K562 (cell line): Measurements from ENCODE around the gene FGR. TPM values are rescaled to one million over a fixed set of nuclear protein-coding genes. Genes with fewer than 3 reads are reported as not detected.

ENCODE experiments used
- ATF6 ChIP-seq: sonication (generic); formaldehyde crosslinking; IDR thresholded peaks from 2 replicates; pipeline ENCODE4 v1.4.0; 2020; ENCODE audit warnings: mild to moderate bottlenecking, missing genetic modification reagents
- ATF7 ChIP-seq: fragments of 450-650 bp; IDR thresholded peaks from 2 replicates; pipeline ENCODE4 v1.7.1; 2014; ENCODE audit warnings: mild to moderate bottlenecking, moderate library complexity
- CBX3 ChIP-seq, 2 experiments: IDR thresholded peaks; 1 replicate in 1 of 2; 2 replicates in 1 of 2; pipeline ENCODE4 v1.6.1; 2012; ENCODE audit warnings: inconsistent platforms in 2 of 2, low read length in 2 of 2, borderline replicate concordance in 1 of 2, control low read depth in 1 of 2
- CXXC5 ChIP-seq: fragments of 250-450 bp; sonication (Bioruptor Pico); IDR thresholded peaks from 2 replicates; pipeline ENCODE4 v1.8.0; 2022; ENCODE audit warnings: inconsistent platforms, mild to moderate bottlenecking, moderate library complexity
- DMBX1 ChIP-seq: fragments of 250-450 bp; sonication (Bioruptor Pico); IDR thresholded peaks from 2 replicates; pipeline ENCODE4 v1.8.0; 2022; ENCODE audit warnings: inconsistent platforms, mild to moderate bottlenecking, moderate library complexity, borderline replicate concordance
- EGR1 ChIP-seq: fragments of 450-650 bp; conservative IDR thresholded peaks from 2 replicates; pipeline ENCODE4 v1.6.1; 2017; ENCODE audit warnings: mild to moderate bottlenecking
- GABPB1 ChIP-seq: sonication (generic); formaldehyde crosslinking; IDR thresholded peaks from 2 replicates; pipeline ENCODE4 v1.8.0; 2022; ENCODE audit warnings: mild to moderate bottlenecking, missing genetic modification reagents
- JUND ChIP-seq, 2 experiments: IDR thresholded peaks; 2 replicates in 1 of 2; 3 replicates in 1 of 2; pipeline ENCODE4 v1.6.1; 2011; ENCODE audit warnings: borderline replicate concordance in 2 of 2, low read depth in 2 of 2, low read length in 2 of 2, improper control_type of control experiment in 1 of 2, missing biosample characterization in 1 of 2, missing genetic modification characterization in 1 of 2, missing genetic modification reagents in 1 of 2
- KLF1 ChIP-seq: fragments of 450-650 bp; IDR thresholded peaks from 2 replicates; pipeline ENCODE4 v1.6.1; 2016; ENCODE audit warnings: missing genetic modification characterization, missing compliant biosample characterization
- KLF13 ChIP-seq: fragments of 450-650 bp; IDR thresholded peaks from 2 replicates; pipeline ENCODE4 v1.6.1; 2016; ENCODE audit warnings: missing genetic modification characterization, low read depth, mild to moderate bottlenecking, missing compliant biosample characterization, moderate library complexity, borderline replicate concordance
- MTA2 ChIP-seq: fragments of 450-650 bp; IDR thresholded peaks from 2 replicates; pipeline ENCODE4 v1.6.1; 2016; ENCODE audit warnings: low read depth
- MTF1 ChIP-seq: fragments of 250-450 bp; sonication (Bioruptor Pico); IDR thresholded peaks from 2 replicates; pipeline ENCODE4 v1.9.0; 2021; ENCODE audit warnings: moderate library complexity, mild to moderate bottlenecking, inconsistent platforms, borderline replicate concordance
- MYC ChIP-seq, 2 experiments: fragments of 250-450 bp in 1 of 2; sonication (Bioruptor Pico) in 1 of 2; IDR thresholded peaks; 2 replicates each; pipeline versions ENCODE4 v1.5.1 to v1.6.1; 2012 to 2021; ENCODE audit warnings: low read depth in 2 of 2, borderline replicate concordance in 1 of 2, improper control_type of control experiment in 1 of 2, low read length in 1 of 2, mild to moderate bottlenecking in 1 of 2, moderate library complexity in 1 of 2
- RBM25 ChIP-seq: fragments of 200-400 bp; formaldehyde crosslinking; IDR thresholded peaks from 2 replicates; pipeline ENCODE4 v1.6.1; 2018; ENCODE audit warnings: low read length, low read depth, moderate library complexity; ENCODE audit not compliant: severe bottlenecking
- SP1 ChIP-seq: sonication (generic); formaldehyde crosslinking; IDR thresholded peaks from 2 replicates; pipeline ENCODE4 v1.8.1; 2022; ENCODE audit warnings: mild to moderate bottlenecking, missing genetic modification reagents
- TARDBP ChIP-seq: fragments of 450-650 bp; IDR thresholded peaks from 2 replicates; pipeline ENCODE4 v1.6.1; 2016
- XRCC5 ChIP-seq: fragments of 200-400 bp; formaldehyde crosslinking; IDR thresholded peaks from 2 replicates; pipeline ENCODE4 v1.6.1; 2017; ENCODE audit warnings: low read depth, mild to moderate bottlenecking, low read length
- ZBTB7A ChIP-seq: IDR thresholded peaks from 2 replicates; pipeline ENCODE4 v1.6.1; 2011; ENCODE audit warnings: low read depth, mild to moderate bottlenecking, low read length, moderate library complexity, borderline replicate concordance; ENCODE audit not compliant: control insufficient read depth
- ZFX ChIP-seq: sonication (generic); formaldehyde crosslinking; IDR thresholded peaks from 2 replicates; pipeline ENCODE4 v1.8.0; 2022; ENCODE audit warnings: mild to moderate bottlenecking, missing genetic modification reagents, moderate library complexity
- ZNF263 ChIP-seq: sonication (generic); formaldehyde crosslinking; IDR thresholded peaks from 2 replicates; pipeline ENCODE4 v1.8.0; 2022; ENCODE audit warnings: mild to moderate bottlenecking, missing genetic modification reagents, borderline replicate concordance
- ZNF282 ChIP-seq: sonication (generic); formaldehyde crosslinking; IDR thresholded peaks from 2 replicates; pipeline ENCODE4 v1.8.1; 2023; ENCODE audit warnings: missing genetic modification reagents
- ZNF444 ChIP-seq: fragments of 250-450 bp; sonication (Bioruptor Pico); IDR thresholded peaks from 2 replicates; pipeline ENCODE4 v1.4.0; 2020; ENCODE audit warnings: mild to moderate bottlenecking, moderate library complexity
- polyA plus RNA-seq, 8 experiments: library from polyadenylated mRNA; depleted of rRNA in 4 of 8; stranded (reverse) in 5 of 8; unstranded in 3 of 8; fragments of >200 nt; fragmentation: Nextera tagmentation in 2 of 8; fragmentation: Illumina TruSeq in 1 of 8; extraction: Ambion mirVana in 2 of 8; extraction: Trizol in 1 of 8; gene quantifications; 2 replicates each; pipeline versions ENCODE4 v1.2.1 to v1.2.3, GENCODE V29; 2011 to 2014; ENCODE audit warnings: inconsistent platforms in 1 of 8, missing spikeins in 1 of 8
- total RNA-seq, 7 experiments: library from RNA; depleted of rRNA in 6 of 7; stranded (reverse); fragments of >200 nt in 6 of 7; fragmentation: Illumina TruSeq in 2 of 7; extraction: Trizol in 2 of 7; gene quantifications; 2 replicates each; pipeline versions ENCODE4 v1.2.1 to v1.2.3, GENCODE V29; 2011 to 2021; ENCODE audit warnings: low replicate concordance in 1 of 7
- TF ChIP-seq, protein P1 (sequence below): fragments of 250-450 bp; sonication (Bioruptor Pico); IDR thresholded peaks from 2 replicates; pipeline ENCODE4 v1.9.0; 2021; ENCODE audit warnings: mild to moderate bottlenecking, inconsistent platforms

The FGR gene
- total and polyA plus RNA-seq, 9 of the 15 experiments (the other 6 are each of a cell fraction or from before 2014, with no cell fraction given) = 0.04 to 0.11 TPM; not detected in 7

DNA sequence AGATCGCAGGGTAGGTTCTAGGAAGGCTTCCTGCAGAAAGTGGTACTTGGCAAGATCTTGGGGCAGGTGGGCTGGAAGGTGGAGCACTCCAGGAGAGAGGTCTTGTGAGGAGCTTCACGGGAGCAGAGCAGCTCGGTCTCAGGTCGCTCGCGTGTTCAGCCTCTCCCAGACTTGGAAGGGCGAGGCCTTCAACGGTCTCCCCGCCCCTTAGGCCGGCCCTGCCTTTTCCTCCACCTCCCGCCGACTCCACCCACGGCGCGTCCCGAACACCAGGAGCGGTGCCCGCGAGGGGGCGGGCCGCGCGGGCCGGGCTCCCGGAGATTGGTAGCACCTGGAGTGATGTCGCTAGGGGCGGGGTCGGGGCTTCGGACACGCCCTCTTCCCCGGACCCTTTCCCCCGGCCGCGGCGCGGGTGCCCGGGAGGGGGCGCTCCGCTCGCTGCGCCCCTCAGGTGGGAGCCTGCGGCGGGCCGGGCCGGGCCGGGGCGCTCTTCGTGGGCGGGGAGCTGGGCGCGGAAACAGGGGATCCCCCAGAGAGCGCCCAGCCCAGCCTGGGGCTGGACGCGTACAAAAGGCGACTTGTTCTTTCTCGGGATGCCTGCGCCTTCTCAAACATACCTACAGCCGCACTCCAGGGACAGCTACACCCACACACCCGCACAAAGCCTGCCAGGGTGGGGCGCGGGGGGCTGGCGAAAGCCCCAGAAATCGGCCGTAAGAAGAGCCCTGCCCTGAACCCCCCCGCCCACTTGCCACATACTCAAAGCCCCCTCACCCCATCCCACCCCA is 66.5 kb downstream of the FGR start (continued):
- TF ChIP-seq MYC (IDR thresholded peaks at IDR 0.05; ENCODE audit: low read depth, low read length) (peak; percentile 86; the same call in 1 of the 2 replicates), MYC (CRISPR knock-in tag; IDR thresholded peaks at IDR 0.05; ENCODE audit: borderline replicate concordance, low read depth) (no peak), GABPB1 (CRISPR knock-in tag) (peak; percentile 56; the same call in 1 of the 2 replicates), RBM25 (peak; percentile 39), ZNF444 (CRISPR knock-in tag) (no peak), ATF7 (peak; percentile 91), ZNF263 (CRISPR knock-in tag) (peak; percentile 66; the same call in 1 of the 2 replicates), CBX3 (IDR thresholded peaks at IDR 0.05; ENCODE audit: borderline replicate concordance in 1 of 2, low read length in 2 of 2) (peak in 1 of 2 experiments; percentile 40; a peak in 1 of 3 replicates), DMBX1 (CRISPR knock-in tag) (peak; percentile 33; the same call in 1 of the 2 replicates), ZNF282 (no peak), JUND (IDR thresholded peaks at IDR 0.05; ENCODE audit: borderline replicate concordance, low read depth, low read length) (peak; percentile 51), JUND (tag; IDR thresholded peaks at IDR 0.05; ENCODE audit: borderline replicate concordance, low read depth, low read length) (no peak; the same call in 2 of the 3 replicates), EGR1 (peak; percentile 84), MTF1 (no peak), ZFX (peak; percentile 29), TARDBP (peak; percentile 92), XRCC5 (0 out of 2 replicates have a peak, but pooled peaks have one; percentile 52), CXXC5 (CRISPR knock-in tag) (peak; percentile 79), ATF6 (CRISPR knock-in tag) (0 out of 2 replicates have a peak, but pooled peaks have one; percentile 66), KLF13 (tag) (peak; percentile 91), SP1 (CRISPR knock-in tag) (peak; percentile 92), MTA2 (0 out of 2 replicates have a peak, but pooled peaks have one; percentile 5), KLF1 (tag) (peak; percentile 65; the same call in 1 of the 2 replicates), ZBTB7A (peak; percentile 99)
- TF ChIP-seq, protein P1, sequence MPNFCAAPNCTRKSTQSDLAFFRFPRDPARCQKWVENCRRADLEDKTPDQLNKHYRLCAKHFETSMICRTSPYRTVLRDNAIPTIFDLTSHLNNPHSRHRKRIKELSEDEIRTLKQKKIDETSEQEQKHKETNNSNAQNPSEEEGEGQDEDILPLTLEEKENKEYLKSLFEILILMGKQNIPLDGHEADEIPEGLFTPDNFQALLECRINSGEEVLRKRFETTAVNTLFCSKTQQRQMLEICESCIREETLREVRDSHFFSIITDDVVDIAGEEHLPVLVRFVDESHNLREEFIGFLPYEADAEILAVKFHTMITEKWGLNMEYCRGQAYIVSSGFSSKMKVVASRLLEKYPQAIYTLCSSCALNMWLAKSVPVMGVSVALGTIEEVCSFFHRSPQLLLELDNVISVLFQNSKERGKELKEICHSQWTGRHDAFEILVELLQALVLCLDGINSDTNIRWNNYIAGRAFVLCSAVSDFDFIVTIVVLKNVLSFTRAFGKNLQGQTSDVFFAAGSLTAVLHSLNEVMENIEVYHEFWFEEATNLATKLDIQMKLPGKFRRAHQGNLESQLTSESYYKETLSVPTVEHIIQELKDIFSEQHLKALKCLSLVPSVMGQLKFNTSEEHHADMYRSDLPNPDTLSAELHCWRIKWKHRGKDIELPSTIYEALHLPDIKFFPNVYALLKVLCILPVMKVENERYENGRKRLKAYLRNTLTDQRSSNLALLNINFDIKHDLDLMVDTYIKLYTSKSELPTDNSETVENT (CRISPR knock-in tag) = no peak
